Colonic mucosa (tissue), 4 donors: ENCODE data around the gene NOVA2. TPM values are rescaled to one million over a fixed set of nuclear protein-coding genes. Genes with fewer than 3 reads are reported as not detected.

Experiments
- DNase-seq: peaks from one replicate; pipeline ENCODE4 v3.0.0-alpha.2; 2020
- H3K27ac ChIP-seq: fragments of 200-600 bp; one replicate; pipeline ENCODE4 v1.8.0; 2021
- H3K27me3 ChIP-seq: fragments of 200-600 bp; one replicate; pipeline ENCODE4 v1.8.0; 2021
- H3K36me3 ChIP-seq: fragments of 200-600 bp; one replicate; pipeline ENCODE4 v1.8.0; 2021
- H3K4me1 ChIP-seq: fragments of 200-600 bp; one replicate; pipeline ENCODE4 v1.8.0; 2021; ENCODE audit warnings: mild to moderate bottlenecking
- H3K4me3 ChIP-seq: fragments of 200-600 bp; one replicate; pipeline ENCODE4 v1.8.0; 2021
- H3K9ac ChIP-seq, 2 donors: one replicate each; pipeline ENCODE4 v1.7.0; 2013; ENCODE audit warnings: control low read depth in 2 of 2, low read depth in 2 of 2, low read length in 2 of 2
- H3K9me3 ChIP-seq: fragments of 200-600 bp; one replicate; pipeline ENCODE4 v1.8.0; 2021
- intact Hi-C: fragments of 100-400 bp; cut with DNase I; formaldehyde crosslinking; loops from one replicate; pipeline ENCODE4 v1.14.1; 2022
- total RNA-seq, 2 donors: library from RNA; stranded (reverse); fragmentation: NEBNext Ultra II Directional in 1 of 2; extraction: Animal tissue kit (Norgen Biotek cat#: 25700) in 1 of 2; gene quantifications; one replicate each; pipeline ENCODE4 v1.2.1, GENCODE V29; 2021
- TF ChIP-seq, protein P1 (sequence below): fragments of 200-600 bp; IDR thresholded peaks from one replicate; pipeline ENCODE4 v1.8.0; 2022; ENCODE audit warnings: antibody characterized with exemption, mild to moderate bottlenecking
- donor health status: healthy.
- donor health status: DM: no; HTN: no; CAD: no.
- donor health status: DM: no; HTN: no; CAD: no.

NOVA2 gene
- total RNA-seq, 2 donors from 2014 or later, result 0.72 to 1.1 TPM

DNA sequence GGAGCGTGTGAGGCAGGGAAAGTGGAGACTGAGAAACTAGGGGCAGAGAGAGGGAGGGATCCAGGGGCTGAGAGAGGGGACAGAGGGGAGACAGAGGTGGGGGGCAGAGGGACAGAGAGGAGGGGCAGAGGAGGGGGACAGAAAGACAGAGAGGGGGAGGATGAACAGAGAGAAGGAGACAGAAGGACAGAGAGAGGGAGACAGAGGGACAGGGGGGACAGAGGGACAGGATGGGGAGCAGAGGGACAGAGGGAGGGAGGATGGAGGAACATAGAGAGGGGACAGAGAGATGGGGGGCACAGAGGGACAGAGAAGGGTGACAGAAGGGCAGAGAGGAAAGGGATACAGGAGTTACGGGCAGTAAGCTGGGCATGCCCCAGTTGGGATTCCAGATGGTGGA is 44.4 kb downstream of the NOVA2 start:
- no peaks in the 10 kb centered on the region for H3K9me3 ChIP-seq
- no peak for DNase-seq
- H3K4me1 ChIP-seq, result no peaks in the 10 kb centered on the region
- no peak overlapping the region for H3K9ac ChIP-seq
- TF ChIP-seq, protein P1, sequence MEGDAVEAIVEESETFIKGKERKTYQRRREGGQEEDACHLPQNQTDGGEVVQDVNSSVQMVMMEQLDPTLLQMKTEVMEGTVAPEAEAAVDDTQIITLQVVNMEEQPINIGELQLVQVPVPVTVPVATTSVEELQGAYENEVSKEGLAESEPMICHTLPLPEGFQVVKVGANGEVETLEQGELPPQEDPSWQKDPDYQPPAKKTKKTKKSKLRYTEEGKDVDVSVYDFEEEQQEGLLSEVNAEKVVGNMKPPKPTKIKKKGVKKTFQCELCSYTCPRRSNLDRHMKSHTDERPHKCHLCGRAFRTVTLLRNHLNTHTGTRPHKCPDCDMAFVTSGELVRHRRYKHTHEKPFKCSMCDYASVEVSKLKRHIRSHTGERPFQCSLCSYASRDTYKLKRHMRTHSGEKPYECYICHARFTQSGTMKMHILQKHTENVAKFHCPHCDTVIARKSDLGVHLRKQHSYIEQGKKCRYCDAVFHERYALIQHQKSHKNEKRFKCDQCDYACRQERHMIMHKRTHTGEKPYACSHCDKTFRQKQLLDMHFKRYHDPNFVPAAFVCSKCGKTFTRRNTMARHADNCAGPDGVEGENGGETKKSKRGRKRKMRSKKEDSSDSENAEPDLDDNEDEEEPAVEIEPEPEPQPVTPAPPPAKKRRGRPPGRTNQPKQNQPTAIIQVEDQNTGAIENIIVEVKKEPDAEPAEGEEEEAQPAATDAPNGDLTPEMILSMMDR, result no peak
- H3K36me3 ChIP-seq, result no peaks in the 10 kb centered on the region
- intact Hi-C loops, result no loop called here
- H3K27ac ChIP-seq, result no peak overlapping the region
- H3K27me3 ChIP-seq, result no peaks in the 10 kb centered on the region
- no peak overlapping the region for H3K4me3 ChIP-seq

DNA sequence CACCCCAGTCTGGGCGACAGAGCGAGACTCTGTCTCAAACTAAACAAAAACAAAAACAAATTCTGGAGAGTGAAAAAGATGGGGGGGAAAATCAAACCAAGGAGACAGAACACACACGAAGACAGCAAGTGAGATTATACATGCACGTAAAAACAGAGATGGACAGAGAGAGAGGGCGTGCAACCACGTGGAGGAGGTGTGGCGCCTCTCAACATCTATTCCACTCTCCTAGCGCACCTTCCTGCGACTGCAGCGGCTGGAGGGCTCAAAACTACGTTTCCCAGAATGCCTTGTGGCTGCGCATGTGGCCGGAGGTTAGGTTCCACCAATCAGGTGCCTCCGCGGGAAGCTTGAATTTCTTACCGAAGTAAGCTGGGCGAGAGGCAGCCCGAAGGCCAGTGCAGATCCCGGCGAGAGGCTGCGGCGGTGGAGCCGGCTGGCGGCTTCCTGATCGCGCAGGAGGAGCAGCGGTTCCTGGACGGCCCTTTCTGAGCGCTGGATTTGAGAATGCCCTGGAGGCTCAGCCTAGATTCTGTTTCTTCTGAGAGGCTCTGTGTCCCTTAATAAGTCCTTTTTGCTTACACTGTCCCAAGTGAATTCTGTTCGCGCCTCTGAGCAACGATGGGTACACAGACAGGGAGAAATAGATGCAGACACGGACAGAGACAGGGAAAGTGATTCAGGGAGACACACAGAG is 46.0 kb downstream of the NOVA2 start:
- intact Hi-C loops, result no loop called here
- no peak overlapping the region for H3K4me3 ChIP-seq
- TF ChIP-seq, protein P1, result no peak

DNA sequence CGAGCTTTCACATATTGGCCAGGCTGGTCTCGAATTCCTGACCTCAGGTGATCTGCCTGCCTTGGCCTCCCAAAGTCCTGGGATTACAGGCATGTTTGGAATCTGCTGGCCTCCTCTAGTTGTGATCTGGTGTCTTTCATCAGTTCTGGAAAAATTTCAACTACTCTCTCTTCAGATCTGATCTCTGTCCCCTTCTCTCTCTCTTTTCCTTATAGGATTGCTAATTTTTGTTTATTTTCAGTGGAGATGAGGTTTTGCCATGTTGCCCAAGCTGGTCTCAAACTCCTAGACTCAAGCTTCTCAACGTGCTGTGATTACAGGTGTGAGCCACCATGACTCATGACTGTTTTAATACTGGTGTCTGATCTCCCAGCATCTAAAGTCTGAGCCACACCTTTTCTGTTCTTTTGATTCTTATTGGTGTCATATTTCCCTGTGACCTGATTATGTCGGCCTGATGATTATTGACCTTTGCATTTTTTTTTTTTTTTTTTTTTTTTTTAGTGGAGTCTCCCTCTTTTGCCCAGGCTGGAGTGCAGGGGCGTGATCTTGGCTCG is 48.7 kb downstream of the NOVA2 start:
- TF ChIP-seq, protein P1, result no peak
- no peaks in the 10 kb centered on the region for H3K9me3 ChIP-seq
- no peak overlapping the region for H3K27ac ChIP-seq
- intact Hi-C loops, result no loop called here
- no peaks in the 10 kb centered on the region for H3K27me3 ChIP-seq
- no peaks in the 10 kb centered on the region for H3K4me1 ChIP-seq
- no peak overlapping the region for H3K9ac ChIP-seq
- H3K4me3 ChIP-seq, result no peak overlapping the region
- no peaks in the 10 kb centered on the region for H3K36me3 ChIP-seq
- no peak for DNase-seq

More for the DNA sequence above, 46.0 kb downstream of the NOVA2 start:
- Histone ChIP-seq H3K27ac (no peak overlapping the region), H3K9me3 (no peaks in the 10 kb centered on the region), H3K27me3 (no peaks in the 10 kb centered on the region), H3K4me1 (no peaks in the 10 kb centered on the region), H3K36me3 (no peaks in the 10 kb centered on the region), H3K9ac (no peak overlapping the region)
- DNase-seq, result peak; percentile 93

DNA sequence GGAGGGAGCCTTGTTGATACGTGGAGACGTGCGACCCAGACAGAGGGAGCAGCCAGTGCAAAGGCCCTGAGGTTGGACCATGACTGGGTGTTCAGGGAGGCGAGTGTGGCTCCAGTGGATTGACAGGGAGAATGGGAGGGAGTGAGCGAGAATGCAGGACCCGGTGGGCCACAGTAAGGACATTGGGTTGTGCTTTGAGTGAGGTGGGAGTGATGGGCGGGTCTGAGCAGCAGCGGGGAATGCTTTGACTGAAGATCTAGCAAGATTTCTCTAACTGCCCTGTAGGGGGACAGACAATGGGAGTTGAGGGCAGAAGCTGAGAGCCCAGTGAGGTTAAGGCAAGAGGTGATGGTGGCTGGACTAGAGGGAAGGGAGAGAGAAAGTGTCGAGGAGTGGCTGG is 51.4 kb downstream of the NOVA2 start:
- Histone ChIP-seq H3K4me3 (no peak overlapping the region), H3K27me3 (no peaks in the 10 kb centered on the region), H3K36me3 (no peaks in the 10 kb centered on the region), H3K27ac (no peak overlapping the region), H3K9ac (no peak overlapping the region), H3K4me1 (no peaks in the 10 kb centered on the region), H3K9me3 (no peaks in the 10 kb centered on the region)
- TF ChIP-seq, protein P1, result no peak
- intact Hi-C loops, result no loop called here
- DNase-seq, result no peak

DNA sequence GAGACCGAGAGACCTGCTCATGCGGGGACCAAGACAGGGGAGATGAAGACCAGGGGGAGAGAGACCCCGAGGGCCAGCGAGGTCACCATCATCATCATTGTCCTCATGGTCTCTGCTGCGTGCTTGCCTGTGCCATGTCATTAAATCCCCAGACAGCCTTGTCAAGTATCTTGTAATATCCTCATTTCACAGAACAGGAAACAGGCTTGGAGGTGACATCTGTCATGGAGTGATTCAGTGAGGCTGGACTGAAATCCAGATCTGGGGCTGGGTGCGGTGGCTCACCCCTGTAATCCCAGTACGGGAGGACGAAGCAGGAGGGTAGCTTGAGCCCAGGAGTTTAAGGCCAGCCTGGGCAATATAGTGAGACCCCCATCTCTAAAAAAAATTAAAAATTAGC is 53.2 kb downstream of the NOVA2 start:
- Histone ChIP-seq H3K36me3 (no peaks in the 10 kb centered on the region), H3K27ac (no peak overlapping the region), H3K27me3 (no peaks in the 10 kb centered on the region), H3K9ac (no peak overlapping the region), H3K9me3 (no peaks in the 10 kb centered on the region), H3K4me1 (no peaks in the 10 kb centered on the region), H3K4me3 (no peak overlapping the region)
- DNase-seq, result no peak
- intact Hi-C loops, result no loop called here
- TF ChIP-seq, protein P1, result no peak
